DND-41 (cell line): ENCODE results near the gene MLXIPL.
"Not testable (repeated sequence)": the region's sequence is repeated elsewhere in the genome, so short reads cannot be mapped to it uniquely, and the experiment has no call there.

ENCODE experiments used
- ATAC-seq: fragments of 200-7000 bp; cut with Tn5 transposase; 3 replicates; pipeline ENCODE4 v1.9.1; 2021; ENCODE audit warnings: low read depth; ENCODE audit not compliant: insufficient read depth
- DNase-seq: peaks from one replicate; pipeline ENCODE4 v3.0.0-alpha.2; 2020
- H2AFZ ChIP-seq: 2 replicates; pipeline ENCODE4 v1.6.0; 2012; ENCODE audit warnings: low read depth, low read length
- H3K27ac ChIP-seq: 2 replicates; pipeline ENCODE4 v1.5.1; 2012; ENCODE audit warnings: low read length, inconsistent platforms
- H3K27me3 ChIP-seq: fragments of 200-600 bp; sonication (generic); 2 replicates; pipeline ENCODE4 v1.6.0; 2012; ENCODE audit warnings: low read length, mild to moderate bottlenecking, inconsistent platforms; ENCODE audit not compliant: insufficient read depth, poor library complexity
- H3K36me3 ChIP-seq: 2 replicates; pipeline ENCODE4 v1.5.1; 2012; ENCODE audit warnings: low read length, inconsistent platforms; ENCODE audit not compliant: insufficient read depth
- H3K4me1 ChIP-seq: 2 replicates; pipeline ENCODE4 v1.5.1; 2012; ENCODE audit warnings: mild to moderate bottlenecking, low read length; ENCODE audit not compliant: insufficient read depth
- H3K4me2 ChIP-seq: 2 replicates; pipeline ENCODE4 v1.6.0; 2012; ENCODE audit warnings: mild to moderate bottlenecking, moderate library complexity, low read length, inconsistent platforms; ENCODE audit not compliant: insufficient read depth
- H3K4me3 ChIP-seq, 2 experiments: fragments of 200-600 bp in 1 of 2; shearing (Covaris generic) in 1 of 2; 2 replicates each; pipeline ENCODE4 v1.5.1; 2012 to 2016; ENCODE audit warnings: inconsistent platforms in 2 of 2, low read length in 2 of 2, mild to moderate bottlenecking in 2 of 2, low read depth in 1 of 2, moderate library complexity in 1 of 2
- H3K79me2 ChIP-seq: 2 replicates; pipeline ENCODE4 v1.6.0; 2012; ENCODE audit warnings: low read length, inconsistent platforms; ENCODE audit not compliant: insufficient read depth
- H3K9ac ChIP-seq: 2 replicates; pipeline ENCODE4 v1.6.0; 2012; ENCODE audit warnings: low read depth, mild to moderate bottlenecking, inconsistent platforms, low read length, moderate library complexity
- H3K9me3 ChIP-seq: 2 replicates; pipeline ENCODE4 v1.5.1; 2012; ENCODE audit warnings: low read length, moderate library complexity, mild to moderate bottlenecking, inconsistent platforms; ENCODE audit not compliant: insufficient read depth, severe bottlenecking
- H4K20me1 ChIP-seq: 2 replicates; pipeline ENCODE4 v1.6.0; 2012; ENCODE audit warnings: low read length; ENCODE audit not compliant: insufficient read depth
- EZH2 ChIP-seq: IDR thresholded peaks from 3 replicates; pipeline ENCODE4 v1.6.1; 2012; ENCODE audit warnings: borderline replicate concordance, low read depth, mild to moderate bottlenecking, moderate library complexity, low read length, inconsistent platforms; ENCODE audit not compliant: severe bottlenecking
- TF ChIP-seq, protein P1 (sequence below): IDR thresholded peaks from 2 replicates; pipeline ENCODE4 v1.5.1; 2012; ENCODE audit warnings: borderline replicate concordance, low read length, moderate library complexity, mild to moderate bottlenecking; ENCODE audit not compliant: poor library complexity, severe bottlenecking; ENCODE audit errors: extremely low read depth

Gene MLXIPL

DNA sequence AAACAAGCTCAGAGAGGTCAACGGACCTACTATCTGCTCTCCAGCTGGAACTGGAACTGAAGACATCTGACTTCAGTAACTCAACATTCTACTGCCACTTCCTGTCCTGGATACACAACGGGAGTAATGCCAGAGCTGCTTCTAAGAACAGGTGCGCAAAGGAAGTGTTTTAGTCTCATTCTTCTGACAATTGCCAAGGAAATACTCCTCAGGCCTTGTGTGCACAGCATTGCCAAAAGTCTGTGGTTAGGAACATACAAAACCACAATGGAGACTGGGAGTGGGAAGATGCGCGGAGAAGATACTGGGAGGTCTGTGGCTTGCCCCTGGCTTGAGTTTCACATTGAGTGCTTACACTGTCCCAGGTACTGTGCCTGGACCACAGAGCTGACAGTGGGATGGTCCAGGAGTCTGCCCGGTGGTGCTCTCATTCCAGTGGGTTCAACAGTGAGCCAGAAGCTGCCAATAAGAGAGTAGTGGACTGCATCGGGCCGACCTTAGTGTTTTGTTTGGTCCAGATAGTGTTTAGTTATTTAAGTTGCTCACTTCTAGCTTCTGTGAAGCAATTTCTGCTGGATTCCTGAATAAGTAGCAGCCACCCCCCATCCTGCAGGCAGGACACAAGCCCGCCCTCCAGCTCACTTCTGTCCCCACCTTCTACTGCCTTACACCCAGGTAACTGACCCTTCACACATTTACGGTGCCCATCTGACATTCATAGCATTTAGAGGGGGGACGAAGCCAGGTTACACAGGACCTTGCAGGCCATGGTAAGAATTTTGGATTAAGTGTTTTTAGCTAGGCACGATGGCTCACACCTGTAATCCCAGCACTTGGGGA is 56.3 kb downstream of the MLXIPL start:
- H3K27ac ChIP-seq, result peak overlapping the region; percentile 66
- peaks cover 7% of the 10 kb centered on the region; the same call in 1 of the 2 replicates for H4K20me1 ChIP-seq
- H3K4me2 ChIP-seq, result peak overlapping the region; percentile 31
- H2AFZ ChIP-seq, result no peak overlapping the region
- peak; percentile 66 for DNase-seq
- H3K4me1 ChIP-seq, result peaks cover 39% of the 10 kb centered on the region
- H3K4me3 ChIP-seq, result no peak overlapping the region
- peak; percentile 86 for ATAC-seq
- H3K79me2 ChIP-seq, result no peaks in the 10 kb centered on the region
- peaks cover 37% of the 10 kb centered on the region for H3K36me3 ChIP-seq
- H3K9ac ChIP-seq, result peak overlapping the region; percentile 8; the same call in 1 of the 2 replicates
- no peaks in the 10 kb centered on the region for H3K9me3 ChIP-seq
- TF ChIP-seq, protein P1, sequence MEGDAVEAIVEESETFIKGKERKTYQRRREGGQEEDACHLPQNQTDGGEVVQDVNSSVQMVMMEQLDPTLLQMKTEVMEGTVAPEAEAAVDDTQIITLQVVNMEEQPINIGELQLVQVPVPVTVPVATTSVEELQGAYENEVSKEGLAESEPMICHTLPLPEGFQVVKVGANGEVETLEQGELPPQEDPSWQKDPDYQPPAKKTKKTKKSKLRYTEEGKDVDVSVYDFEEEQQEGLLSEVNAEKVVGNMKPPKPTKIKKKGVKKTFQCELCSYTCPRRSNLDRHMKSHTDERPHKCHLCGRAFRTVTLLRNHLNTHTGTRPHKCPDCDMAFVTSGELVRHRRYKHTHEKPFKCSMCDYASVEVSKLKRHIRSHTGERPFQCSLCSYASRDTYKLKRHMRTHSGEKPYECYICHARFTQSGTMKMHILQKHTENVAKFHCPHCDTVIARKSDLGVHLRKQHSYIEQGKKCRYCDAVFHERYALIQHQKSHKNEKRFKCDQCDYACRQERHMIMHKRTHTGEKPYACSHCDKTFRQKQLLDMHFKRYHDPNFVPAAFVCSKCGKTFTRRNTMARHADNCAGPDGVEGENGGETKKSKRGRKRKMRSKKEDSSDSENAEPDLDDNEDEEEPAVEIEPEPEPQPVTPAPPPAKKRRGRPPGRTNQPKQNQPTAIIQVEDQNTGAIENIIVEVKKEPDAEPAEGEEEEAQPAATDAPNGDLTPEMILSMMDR, result no peak
- no peak for TF ChIP-seq EZH2
- H3K27me3 ChIP-seq, result no peaks in the 10 kb centered on the region

DNA sequence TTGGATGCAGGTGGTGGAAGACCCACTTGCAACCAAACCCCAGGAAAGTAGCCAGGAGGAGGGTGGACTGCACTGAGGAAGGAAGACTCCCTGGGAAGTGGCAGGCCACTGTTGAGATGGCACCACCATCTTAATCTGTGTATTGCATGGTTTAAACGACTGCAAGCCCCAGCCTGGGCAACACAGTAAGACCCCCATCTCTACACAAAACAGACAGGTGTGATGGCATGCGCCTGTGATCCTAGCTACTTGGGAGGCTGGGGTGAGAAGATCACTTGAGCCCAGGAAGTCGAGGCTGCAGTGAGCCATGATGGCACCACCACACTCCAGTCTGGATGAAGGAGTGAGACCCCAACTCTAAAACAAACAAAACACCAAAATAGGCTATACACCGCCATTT is 57.2 kb downstream of the MLXIPL start:
- DNase-seq, result no peak
- H3K9me3 ChIP-seq, result no peaks in the 10 kb centered on the region
- no peak for ATAC-seq
- peaks cover 39% of the 10 kb centered on the region for H3K4me1 ChIP-seq
- peak overlapping the region; percentile 31; the same call in 1 of the 2 replicates for H3K4me2 ChIP-seq
- no peaks in the 10 kb centered on the region for H3K27me3 ChIP-seq
- H4K20me1 ChIP-seq, result 0 out of 2 replicates have a peak, but pooled peaks cover 5% of the 10 kb centered on the region
- H3K4me3 ChIP-seq, result no peak overlapping the region
- H3K27ac ChIP-seq, result peak overlapping the region; percentile 66; the same call in 1 of the 2 replicates
- H3K9ac ChIP-seq, result no peak overlapping the region
- TF ChIP-seq, protein P1, result no peak
- no peak for TF ChIP-seq EZH2
- no peaks in the 10 kb centered on the region for H3K79me2 ChIP-seq
- no peak overlapping the region for H2AFZ ChIP-seq
- peaks cover 28% of the 10 kb centered on the region for H3K36me3 ChIP-seq

DNA sequence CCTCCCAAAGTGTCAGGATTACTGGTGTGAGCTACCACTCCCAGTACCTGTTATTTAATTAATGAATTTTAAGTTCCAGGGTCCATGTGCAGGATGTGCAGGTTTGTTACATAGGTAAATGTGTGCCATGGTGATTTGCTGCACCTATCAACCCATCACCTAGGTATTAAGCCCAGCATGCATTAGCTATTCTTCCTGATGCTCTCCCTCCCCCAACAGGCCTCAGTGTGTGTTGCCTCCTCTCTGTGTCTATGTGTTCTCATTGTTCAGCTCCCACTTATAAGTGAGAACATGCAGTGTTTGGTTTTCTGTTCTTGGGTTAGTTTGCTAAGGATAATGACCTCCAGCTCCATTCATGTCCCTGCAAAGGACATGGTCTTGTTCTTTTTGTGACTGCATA is 57.9 kb downstream of the MLXIPL start:
- H3K4me2 ChIP-seq, H3K4me3 ChIP-seq, H2AFZ ChIP-seq: not testable (repeated sequence)

DNA sequence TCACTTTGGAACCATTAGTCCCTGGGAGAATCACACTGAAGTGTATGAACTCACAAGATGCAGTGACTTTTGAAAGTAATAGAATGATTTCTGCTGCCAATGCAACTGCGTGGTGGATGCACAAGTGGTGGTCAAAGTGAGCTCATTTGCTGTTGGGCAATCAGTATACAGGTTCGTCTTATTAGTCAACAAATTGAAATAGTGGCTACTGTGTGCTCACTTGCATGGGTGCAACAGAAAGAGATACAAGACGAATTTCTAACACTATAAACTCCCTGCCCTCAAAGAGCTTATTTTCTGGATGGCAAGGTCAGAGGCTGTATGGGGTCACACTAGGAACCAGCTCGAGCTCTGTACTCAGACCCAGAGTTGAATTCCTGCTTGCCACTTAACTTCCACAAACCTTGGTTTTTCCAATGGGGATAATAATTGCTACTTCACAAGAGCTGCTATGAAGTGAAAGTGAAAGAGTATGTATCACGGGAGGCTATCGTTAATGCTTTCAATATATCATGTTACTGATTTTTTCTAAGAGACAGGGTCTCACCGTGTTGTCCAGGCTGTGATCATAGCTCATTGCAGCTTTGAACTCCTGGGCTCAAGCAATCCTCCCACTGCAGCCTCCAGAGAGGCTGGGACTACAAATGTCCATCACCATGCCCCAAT is 58.5 kb downstream of the MLXIPL start:
- Histone ChIP-seq H3K27me3 (no peaks in the 10 kb centered on the region), H3K9ac (no peak overlapping the region), H3K27ac (no peak overlapping the region), H3K4me2 (no peak overlapping the region), H3K9me3 (no peaks in the 10 kb centered on the region), H3K36me3 (peaks cover 16% of the 10 kb centered on the region), H4K20me1 (0 out of 2 replicates have a peak, but pooled peaks cover 1% of the 10 kb centered on the region), H3K4me3 (no peak overlapping the region), H3K79me2 (no peaks in the 10 kb centered on the region), H3K4me1 (peaks cover 39% of the 10 kb centered on the region), H2AFZ (no peak overlapping the region)
- no peak for ATAC-seq
- TF ChIP-seq, protein P1, result no peak
- no peak for TF ChIP-seq EZH2
- no peak for DNase-seq

More for the DNA sequence above, 57.9 kb downstream of the MLXIPL start:
- not testable (repeated sequence) for DNase-seq, H3K79me2 ChIP-seq, H3K27me3 ChIP-seq, ATAC-seq, H3K9me3 ChIP-seq, H3K9ac ChIP-seq, H3K27ac ChIP-seq, H4K20me1 ChIP-seq
- peaks cover 22% of the 10 kb centered on the region for H3K36me3 ChIP-seq
- peaks cover 39% of the 10 kb centered on the region for H3K4me1 ChIP-seq
